Thoracic aorta (tissue), 2 donors: ENCODE data around the gene CRTC1. TPM values are rescaled to one million over a fixed set of nuclear protein-coding genes. Genes with fewer than 3 reads are reported as not detected.

Experiments used
- ATAC-seq: fragments of 150-250 bp; one replicate; pipeline ENCODE4 v1.8.0; 2017; ENCODE audit warnings: low read depth; ENCODE audit not compliant: insufficient number of reproducible peaks, low FRiP score
- DNase-seq: peaks from one replicate; pipeline ENCODE4 v3.0.0-alpha.2; 2020; ENCODE audit warnings: low spot score
- H3K27ac ChIP-seq, 2 donors: fragments of 200-600 bp; sonication (generic); 1 replicate in 1 of 2; 2 replicates in 1 of 2; pipeline ENCODE4 v1.5.1; 2016; ENCODE audit warnings: mild to moderate bottlenecking in 2 of 2, moderate library complexity in 2 of 2
- H3K27me3 ChIP-seq: fragments of 200-600 bp; sonication (generic); replicated peaks from 2 replicates; pipeline ENCODE4 v1.6.0; 2016; ENCODE audit warnings: mild to moderate bottlenecking; ENCODE audit not compliant: insufficient read depth
- H3K36me3 ChIP-seq: fragments of 200-600 bp; sonication (generic); one replicate; pipeline ENCODE4 v1.5.1; 2016
- H3K4me1 ChIP-seq, 2 donors: fragments of 200-600 bp; sonication (generic); 1 replicate in 1 of 2; 2 replicates in 1 of 2; pipeline versions ENCODE4 v1.5.1 to v1.6.0; 2016; ENCODE audit warnings: low read depth in 2 of 2, mild to moderate bottlenecking in 1 of 2; ENCODE audit not compliant: control insufficient read depth in 1 of 2
- H3K4me3 ChIP-seq: fragments of 200-600 bp; sonication (generic); 2 replicates; pipeline ENCODE4 v1.5.1; 2016; ENCODE audit warnings: mild to moderate bottlenecking
- H3K9me3 ChIP-seq: fragments of 200-600 bp; sonication (generic); 2 replicates; pipeline ENCODE4 v1.5.1; 2016
- CTCF ChIP-seq: fragments of 200-600 bp; sonication (generic); IDR thresholded peaks from one replicate; pipeline ENCODE4 v1.5.1; 2019; ENCODE audit warnings: antibody characterized with exemption
- total RNA-seq, 2 donors: library from RNA; depleted of rRNA; stranded (reverse); fragments of >200 nt; gene quantifications; one replicate each; pipeline versions ENCODE4 v1.1.0 to v1.2.3, GENCODE V29; 2016

CRTC1 gene
- total RNA-seq, 2 donors from 2014 or later, result 8.7 to 11.2 TPM

GRCh38 chr19:18645035-18645511 is 38.4 kb upstream of the CRTC1 start:
- H3K4me1 ChIP-seq, result peaks cover 28 to 47% of the 10 kb centered on the region in 2 donors
- H3K27me3 ChIP-seq, result no peaks in the 10 kb centered on the region
- H3K36me3 ChIP-seq, result no peaks in the 10 kb centered on the region
- DNase-seq (peak; percentile 46), ATAC-seq (peak; percentile 51)
- no peaks in the 10 kb centered on the region for H3K9me3 ChIP-seq
- no peak for TF ChIP-seq CTCF
- peak overlapping the region; percentile 59 for H3K4me3 ChIP-seq
- H3K27ac ChIP-seq, result peak overlapping the region; percentile 80 to 87

- no peak overlapping the region for H3K27ac ChIP-seq
- no peak for ATAC-seq
- H3K27me3 ChIP-seq, result no peaks in the 10 kb centered on the region
- H3K4me1 ChIP-seq, result peaks cover 37 to 64% of the 10 kb centered on the region in 2 donors
- H3K4me3 ChIP-seq, result no peak overlapping the region
- H3K9me3 ChIP-seq, result no peaks in the 10 kb centered on the region
- no peak for TF ChIP-seq CTCF
- no peak for DNase-seq
- no peaks in the 10 kb centered on the region for H3K36me3 ChIP-seq
Measured at GRCh38 chr19:18646535-18647370, 36.7 kb upstream of the CRTC1 start.

GRCh38 chr19:18647371-18647767 is 36.1 kb upstream of the CRTC1 start:
- ATAC-seq (no peak), DNase-seq (no peak)
- no peak for TF ChIP-seq CTCF
- Histone ChIP-seq H3K4me3 (no peak overlapping the region), H3K27me3 (no peaks in the 10 kb centered on the region), H3K4me1 (peaks cover 37 to 69% of the 10 kb centered on the region in 2 donors), H3K27ac (no peak overlapping the region), H3K36me3 (no peaks in the 10 kb centered on the region), H3K9me3 (no peaks in the 10 kb centered on the region)

- Histone ChIP-seq H3K4me1 (peaks cover 37 to 69% of the 10 kb centered on the region in 2 donors), H3K27ac (no peak overlapping the region), H3K36me3 (no peaks in the 10 kb centered on the region), H3K4me3 (no peak overlapping the region), H3K9me3 (no peaks in the 10 kb centered on the region), H3K27me3 (no peaks in the 10 kb centered on the region)
- no peak for ATAC-seq
- DNase-seq, result no peak
- no peak for TF ChIP-seq CTCF
Measured at GRCh38 chr19:18647807-18648206, 35.7 kb upstream of the CRTC1 start.

GRCh38 chr19:18648973-18649315 is 34.5 kb upstream of the CRTC1 start:
- no peaks in the 10 kb centered on the region for H3K9me3 ChIP-seq
- TF ChIP-seq CTCF, result no peak
- DNase-seq (no peak), ATAC-seq (no peak)
- no peaks in the 10 kb centered on the region for H3K36me3 ChIP-seq
- no peaks in the 10 kb centered on the region for H3K27me3 ChIP-seq
- H3K27ac ChIP-seq, result peak overlapping the region; percentile 88 to 92
- H3K4me1 ChIP-seq, result peaks cover 37 to 69% of the 10 kb centered on the region in 2 donors
- peak overlapping the region; percentile 62 for H3K4me3 ChIP-seq
